ENCODE measurements around the gene KMT5B.

KMT5B gene

DNA sequence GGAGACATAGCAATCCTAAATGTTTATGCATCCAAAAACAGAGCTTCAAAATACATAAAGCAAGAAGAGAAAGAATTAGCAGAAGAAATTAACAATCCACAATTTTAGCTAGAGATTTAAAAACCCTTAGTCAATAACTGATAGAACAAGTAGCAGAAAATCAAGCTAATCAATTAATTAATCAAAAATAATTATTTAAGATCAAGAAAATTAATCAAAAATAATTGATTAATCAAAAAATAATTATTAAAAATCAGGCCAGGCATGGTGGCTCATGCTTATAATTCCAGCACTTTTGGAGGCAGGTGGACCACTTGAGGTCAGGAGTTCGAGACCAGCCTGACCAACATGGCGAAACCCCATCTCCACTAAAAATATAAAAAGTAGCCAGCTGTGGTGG, 29.5 kb upstream of the KMT5B start:
- TF ChIP-seq, protein P1, sequence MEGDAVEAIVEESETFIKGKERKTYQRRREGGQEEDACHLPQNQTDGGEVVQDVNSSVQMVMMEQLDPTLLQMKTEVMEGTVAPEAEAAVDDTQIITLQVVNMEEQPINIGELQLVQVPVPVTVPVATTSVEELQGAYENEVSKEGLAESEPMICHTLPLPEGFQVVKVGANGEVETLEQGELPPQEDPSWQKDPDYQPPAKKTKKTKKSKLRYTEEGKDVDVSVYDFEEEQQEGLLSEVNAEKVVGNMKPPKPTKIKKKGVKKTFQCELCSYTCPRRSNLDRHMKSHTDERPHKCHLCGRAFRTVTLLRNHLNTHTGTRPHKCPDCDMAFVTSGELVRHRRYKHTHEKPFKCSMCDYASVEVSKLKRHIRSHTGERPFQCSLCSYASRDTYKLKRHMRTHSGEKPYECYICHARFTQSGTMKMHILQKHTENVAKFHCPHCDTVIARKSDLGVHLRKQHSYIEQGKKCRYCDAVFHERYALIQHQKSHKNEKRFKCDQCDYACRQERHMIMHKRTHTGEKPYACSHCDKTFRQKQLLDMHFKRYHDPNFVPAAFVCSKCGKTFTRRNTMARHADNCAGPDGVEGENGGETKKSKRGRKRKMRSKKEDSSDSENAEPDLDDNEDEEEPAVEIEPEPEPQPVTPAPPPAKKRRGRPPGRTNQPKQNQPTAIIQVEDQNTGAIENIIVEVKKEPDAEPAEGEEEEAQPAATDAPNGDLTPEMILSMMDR (IDR thresholded peaks at IDR 0.05; ENCODE audit: insufficient read depth, low read depth, low read length, missing control alignments): no peak
- DNase-seq (ENCODE audit: low read depth): no peak
- no peak overlapping the region for H3K4me3 ChIP-seq (ENCODE audit: low read length)

DNA sequence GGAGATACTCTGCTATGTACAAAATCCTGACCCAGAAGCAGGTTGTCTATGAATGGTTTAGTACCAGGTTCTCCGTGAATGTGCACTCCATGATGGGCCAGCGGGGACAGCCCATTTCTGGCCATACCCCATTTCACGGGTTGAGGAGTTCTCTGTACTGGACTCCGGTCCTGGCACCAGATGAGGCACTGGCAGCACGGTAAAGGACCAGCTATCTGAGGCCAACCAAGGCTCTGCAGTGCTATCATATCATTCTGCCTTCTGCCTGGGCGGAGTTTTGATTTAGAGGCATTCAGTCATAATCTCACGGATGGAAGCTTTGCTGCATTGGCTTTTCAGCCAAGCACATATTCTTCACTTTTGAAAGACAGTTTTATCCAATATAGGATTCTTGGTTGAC, 18.5 kb upstream of the KMT5B start:
- no peak overlapping the region for H3K4me3 ChIP-seq (ENCODE audit: low read length)
- DNase-seq (ENCODE audit: low read depth): no peak
- TF ChIP-seq, protein P1 (IDR thresholded peaks at IDR 0.05; ENCODE audit: insufficient read depth, low read depth, low read length, missing control alignments): no peak

DNA sequence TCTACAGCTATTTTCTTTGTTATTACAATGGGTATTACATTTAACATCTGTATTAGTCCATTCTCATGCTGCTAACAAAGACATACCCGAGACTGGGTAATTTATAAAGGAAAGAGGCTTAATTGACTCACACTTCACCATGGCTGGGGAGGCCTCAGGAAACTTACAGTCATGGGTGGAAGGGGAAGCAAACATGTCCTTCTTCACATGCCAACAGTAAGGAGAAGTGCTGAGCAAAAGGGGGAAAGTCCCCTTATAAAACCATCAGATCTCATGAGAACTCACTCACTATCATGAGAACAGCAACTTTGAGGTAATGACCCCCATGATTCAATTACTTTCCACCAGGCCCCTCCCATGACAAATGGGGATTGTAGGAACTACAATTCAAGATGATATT, 16.5 kb upstream of the KMT5B start:
- H3K4me3 ChIP-seq (ENCODE audit: low read length): no peak overlapping the region
- no peak for DNase-seq (ENCODE audit: low read depth)
- TF ChIP-seq, protein P1 (IDR thresholded peaks at IDR 0.05; ENCODE audit: insufficient read depth, low read depth, low read length, missing control alignments): no peak

DNA sequence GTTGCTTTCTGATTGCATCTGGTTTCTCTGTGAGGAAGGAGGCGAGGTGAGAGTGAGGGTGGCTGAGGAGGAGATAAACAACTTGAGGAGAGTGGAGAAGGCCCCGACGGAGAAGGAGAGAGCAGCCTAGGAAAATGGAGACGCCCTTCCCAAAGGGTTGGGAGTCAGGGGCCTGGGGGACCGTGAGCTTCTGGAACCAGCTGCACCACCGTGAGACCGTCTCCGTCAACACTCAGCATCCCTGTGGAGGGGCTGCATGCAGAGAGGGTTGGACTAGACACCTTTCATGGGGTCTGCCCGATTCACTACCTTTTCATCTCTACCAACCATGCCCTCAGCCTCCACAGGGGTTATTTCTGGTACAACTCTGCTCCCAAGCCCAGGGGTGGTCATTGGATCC, 13.3 kb upstream of the KMT5B start:
- no peak for DNase-seq (ENCODE audit: low read depth)
- TF ChIP-seq, protein P1 (IDR thresholded peaks at IDR 0.05; ENCODE audit: insufficient read depth, low read depth, low read length, missing control alignments): no peak
- no peak overlapping the region for H3K4me3 ChIP-seq (ENCODE audit: low read length)

DNA sequence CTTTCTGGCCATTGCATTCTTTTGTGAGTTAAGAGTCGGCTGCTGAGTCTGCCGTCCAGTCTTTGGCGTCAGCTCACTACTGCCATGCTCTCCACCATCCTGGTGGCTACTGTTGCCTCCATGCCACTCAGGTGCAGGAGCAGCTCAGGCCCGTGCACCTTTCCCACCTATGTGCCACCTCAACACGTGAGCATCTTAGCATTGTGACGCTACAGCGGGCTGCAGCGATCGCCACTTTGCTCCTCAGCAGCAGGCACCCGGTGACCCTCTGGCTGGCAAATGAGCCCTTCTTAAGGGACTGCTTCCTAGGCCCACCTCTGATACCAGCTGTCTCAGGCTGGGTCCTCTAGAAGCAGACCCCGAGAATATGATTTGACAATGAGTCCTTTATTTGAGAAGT, 11.5 kb upstream of the KMT5B start:
- no peak overlapping the region for H3K4me3 ChIP-seq (ENCODE audit: low read length)
- no peak for DNase-seq (ENCODE audit: low read depth)
- TF ChIP-seq, protein P1 (IDR thresholded peaks at IDR 0.05; ENCODE audit: insufficient read depth, low read depth, low read length, missing control alignments): no peak

DNA sequence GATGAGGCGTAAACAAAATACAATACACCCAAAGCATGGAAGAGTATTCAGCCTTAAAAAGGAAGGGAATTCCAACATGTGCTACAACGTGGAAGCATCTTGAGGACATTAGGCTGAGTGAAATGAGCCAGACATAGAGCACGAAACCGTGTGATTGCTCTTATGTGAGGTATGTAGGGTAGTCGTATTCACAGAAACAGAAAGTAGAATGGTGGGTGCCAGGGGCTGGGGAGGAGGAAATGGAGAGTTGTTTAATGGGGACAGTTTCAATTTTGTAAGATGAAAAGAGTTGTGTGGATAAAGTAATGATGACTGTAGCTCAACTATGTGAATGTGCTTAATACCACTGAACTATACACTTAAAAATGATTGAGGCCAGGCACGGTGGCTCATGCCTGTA, 10.2 kb upstream of the KMT5B start:
- no peak for DNase-seq (ENCODE audit: low read depth)
- TF ChIP-seq, protein P1 (IDR thresholded peaks at IDR 0.05; ENCODE audit: insufficient read depth, low read depth, low read length, missing control alignments): no peak
- H3K4me3 ChIP-seq (ENCODE audit: low read length): no peak overlapping the region

DNA sequence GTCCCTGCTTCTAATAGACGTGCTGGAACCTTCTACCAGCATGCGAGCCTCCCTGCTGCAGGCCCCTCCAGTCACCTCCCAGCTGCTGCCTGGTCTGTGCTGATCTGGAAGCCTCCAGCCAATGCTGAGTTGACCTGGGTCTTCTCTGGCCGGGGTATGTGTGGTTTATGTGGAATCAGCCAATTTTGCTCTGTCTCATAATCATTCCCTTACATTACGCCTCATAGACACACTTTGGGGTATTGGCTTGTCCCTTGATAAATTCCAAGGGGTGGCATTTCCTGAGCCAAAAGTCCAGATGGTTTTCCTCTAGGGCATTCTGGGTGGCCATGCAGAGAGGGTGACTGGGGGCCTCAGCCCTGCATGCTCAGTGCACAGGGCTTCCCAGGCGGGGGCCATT, 8.3 kb upstream of the KMT5B start:
- no peak for DNase-seq (ENCODE audit: low read depth)

More for the DNA sequence above, 8.3 kb upstream of the KMT5B start:
- no peak overlapping the region for H3K4me3 ChIP-seq (ENCODE audit: low read length)
- TF ChIP-seq, protein P1 (IDR thresholded peaks at IDR 0.05; ENCODE audit: insufficient read depth, low read depth, low read length, missing control alignments): no peak

Measured in epithelial cell of esophagus (primary cell).